ENCODE measurements around the gene SPINK1. TPM values are rescaled to one million over a fixed set of nuclear protein-coding genes. Genes with fewer than 3 reads are reported as not detected.
"Not testable (repeated sequence)": the region's sequence is repeated elsewhere in the genome, so short reads cannot be mapped to it uniquely, and the experiment has no call there.

The SPINK1 gene
- total RNA-seq, 1 donor from 2014 or later: 3.7 TPM

DNA sequence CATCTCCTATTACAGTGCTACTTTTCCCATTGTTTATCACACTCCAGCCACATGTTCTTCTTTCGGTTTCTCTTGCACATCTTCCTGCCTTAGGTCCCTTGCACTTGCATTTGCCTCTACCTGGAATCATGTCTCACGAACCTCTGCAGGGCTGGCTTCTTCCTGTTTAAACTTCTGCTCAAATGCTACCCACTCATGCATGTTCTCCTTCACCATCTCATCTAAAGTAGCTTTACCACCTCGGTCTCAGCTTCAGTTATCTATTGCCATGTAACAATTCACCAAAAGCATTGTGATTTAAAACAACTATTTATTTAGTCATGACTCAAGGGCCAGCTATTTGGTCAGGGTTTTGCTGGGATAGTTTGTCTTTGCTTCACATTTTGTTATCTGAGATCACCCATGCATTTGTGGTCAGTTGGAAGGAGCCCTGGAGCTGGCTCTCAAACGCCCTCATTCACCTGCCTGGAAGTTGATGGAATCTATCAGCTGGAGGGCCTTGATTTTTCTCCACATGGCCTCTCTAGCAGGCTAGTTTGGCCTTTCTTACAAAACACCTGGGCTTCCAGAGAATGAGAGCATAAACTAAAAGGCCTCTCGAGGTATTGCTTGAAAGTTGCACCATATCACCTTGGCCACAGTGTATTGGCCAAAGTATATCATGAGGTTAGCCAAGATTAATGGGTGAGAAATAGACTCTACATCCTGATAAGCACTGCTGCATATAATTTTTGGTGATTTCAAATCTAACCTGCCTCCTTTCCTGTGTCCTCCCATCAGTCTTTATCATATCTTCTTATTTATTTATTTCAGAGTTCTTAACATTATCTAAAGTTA, 21.4 kb downstream of the SPINK1 start:
- no peak for DNase-seq (ENCODE audit: low spot score)

DNA sequence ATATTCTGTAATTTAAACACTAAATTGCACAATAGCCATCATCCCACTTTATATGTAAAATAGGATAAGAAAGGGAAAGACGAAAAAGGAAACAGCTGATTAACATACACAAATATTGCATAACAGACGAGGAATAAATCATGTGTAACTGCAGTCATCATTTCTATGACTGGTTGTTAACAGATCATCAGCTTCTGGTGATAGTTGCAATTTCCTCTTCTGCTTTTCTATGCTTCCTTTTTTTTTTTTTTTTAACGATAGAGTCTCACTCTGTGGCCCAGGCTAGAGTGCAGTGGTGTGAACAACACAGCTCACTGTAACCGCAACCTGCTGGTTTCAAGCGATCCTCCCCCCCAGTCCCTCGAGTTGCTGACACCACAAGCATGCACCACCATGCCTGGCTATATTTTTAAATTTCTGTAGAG, 26.4 kb downstream of the SPINK1 start:
- DNase-seq (ENCODE audit: low spot score): no peak

DNA sequence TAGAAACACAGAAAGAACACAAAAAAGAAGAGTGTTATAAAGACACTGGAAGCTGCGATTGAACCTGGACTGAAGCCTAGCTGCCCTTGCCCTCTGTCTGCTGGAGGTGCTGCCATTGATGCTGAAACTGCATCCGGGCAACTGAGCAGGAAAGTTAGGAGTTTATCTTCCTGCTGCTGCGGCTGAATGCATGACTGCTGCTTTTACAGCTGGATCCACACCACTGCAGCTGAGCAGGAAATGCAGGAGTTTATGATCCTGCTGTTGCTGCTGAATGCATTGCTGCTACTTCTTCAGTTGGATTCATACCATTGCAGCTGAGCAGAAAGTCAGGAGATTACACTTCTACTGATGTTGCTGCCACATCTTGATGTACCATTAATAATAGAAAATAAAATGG, 27.1 kb downstream of the SPINK1 start:
- no peak for DNase-seq (ENCODE audit: low spot score)

DNA sequence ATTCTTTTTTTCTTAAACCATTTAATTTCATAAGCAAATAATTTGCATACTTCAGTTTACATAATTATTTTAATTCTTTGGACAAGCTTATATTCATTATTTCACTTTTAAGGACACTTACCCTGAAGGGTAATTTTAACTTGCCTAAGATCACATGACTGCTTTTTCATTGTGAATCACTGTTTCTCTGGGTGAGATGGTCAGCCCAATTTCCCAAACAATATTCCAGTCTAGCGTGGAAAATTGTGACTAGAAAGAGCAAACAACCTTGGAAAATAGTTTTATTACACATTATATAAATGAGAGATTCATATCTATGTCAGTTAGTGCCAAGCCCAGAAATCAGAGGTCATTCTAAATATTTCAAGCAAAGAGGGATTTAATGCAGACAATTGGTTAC, 27.5 kb downstream of the SPINK1 start:
- DNase-seq (ENCODE audit: low spot score): no peak

DNA sequence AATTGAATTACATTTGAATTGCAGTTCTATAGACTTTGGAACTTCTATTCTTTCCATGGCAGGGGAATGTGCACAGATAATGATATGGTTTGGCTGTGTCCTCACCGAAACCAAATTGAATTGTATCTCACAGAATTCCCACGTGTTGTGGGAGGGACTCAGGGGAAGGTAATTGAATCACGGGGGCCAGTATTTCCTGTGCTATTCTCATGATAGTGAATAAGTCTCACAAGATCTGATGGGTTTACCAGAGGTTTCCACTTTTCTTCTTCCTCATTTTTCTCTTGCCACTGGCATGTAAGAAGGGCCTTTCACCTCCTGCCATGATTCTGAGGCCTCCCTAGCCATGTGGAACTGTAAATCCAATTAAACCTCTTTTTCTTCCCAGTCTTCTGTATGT, 28.3 kb downstream of the SPINK1 start:
- not testable (repeated sequence) for DNase-seq (ENCODE audit: low spot score)

DNA sequence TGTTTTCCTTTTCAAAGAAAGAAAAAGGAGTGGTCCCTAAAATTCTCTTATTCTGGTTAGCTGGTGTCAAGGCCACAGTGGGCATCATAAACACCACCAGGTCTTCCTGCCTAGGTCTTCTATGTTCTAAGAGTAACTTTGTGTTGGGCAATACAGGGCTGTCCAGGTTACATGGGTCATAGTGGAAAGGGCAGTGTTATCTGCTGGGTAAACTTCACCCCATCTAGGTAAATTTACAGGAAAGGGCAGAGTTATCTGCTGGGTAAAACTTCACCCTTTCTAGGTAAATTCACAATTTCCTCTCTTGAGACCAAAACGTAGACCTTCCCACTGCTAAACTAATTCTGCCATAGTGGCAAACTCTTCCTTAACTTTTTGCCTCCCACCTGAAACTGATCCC, 30.0 kb downstream of the SPINK1 start:
- DNase-seq (ENCODE audit: low spot score): no peak

DNA sequence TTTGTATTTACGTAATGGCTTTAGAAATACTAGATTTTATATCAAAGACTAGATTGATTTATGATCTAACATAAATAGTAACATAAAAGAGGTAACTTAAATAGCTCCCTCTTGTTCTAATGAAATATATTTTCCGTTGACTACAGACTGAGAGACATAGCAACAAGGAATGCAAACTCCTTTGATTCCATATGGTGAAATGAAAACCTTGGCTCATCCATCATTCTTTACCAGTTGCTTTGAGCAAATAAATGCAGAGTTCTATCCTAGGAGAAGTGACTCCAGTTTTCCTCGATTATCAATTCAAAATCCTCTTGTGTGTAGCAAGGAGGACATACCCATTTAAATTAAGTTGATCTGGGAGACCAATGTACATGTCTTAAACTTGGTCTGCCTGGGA, 31.0 kb downstream of the SPINK1 start:
- DNase-seq (ENCODE audit: low spot score): no peak

DNA sequence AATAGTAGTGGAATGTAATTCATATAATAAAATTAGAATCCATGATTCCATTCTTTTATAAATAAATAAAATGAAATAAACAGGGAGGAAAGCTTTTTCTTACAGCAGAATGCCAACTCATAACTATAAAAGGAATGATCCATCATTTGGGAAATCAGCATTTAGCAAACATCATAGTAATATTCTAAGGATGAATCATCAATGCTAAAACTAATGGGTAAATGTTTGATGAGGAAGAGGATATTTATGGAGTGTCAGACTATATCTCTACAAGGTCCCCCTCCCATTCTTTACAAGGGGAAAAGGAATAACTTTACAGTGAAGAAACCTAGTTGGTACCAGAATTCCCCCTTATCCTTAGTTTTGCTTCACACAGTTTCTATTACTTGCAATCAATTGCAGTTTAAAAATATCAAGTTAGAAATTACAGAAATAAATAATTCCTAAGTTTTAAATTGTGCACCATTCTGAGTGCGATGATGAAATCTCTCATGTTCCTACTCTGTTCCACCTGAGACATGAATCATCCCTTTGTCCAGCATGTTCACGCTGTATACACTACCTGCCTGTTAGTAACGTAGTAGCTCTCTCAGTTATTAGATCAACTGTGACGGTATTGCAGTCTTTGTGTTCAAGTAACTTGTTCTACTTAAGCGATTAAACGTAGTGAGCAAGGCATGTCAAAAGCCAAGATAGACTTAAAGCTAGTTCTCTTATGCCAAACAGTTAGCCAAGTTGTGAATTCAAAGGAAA, 34.7 kb downstream of the SPINK1 start:
- no peak for DNase-seq (ENCODE audit: low spot score)

DNA sequence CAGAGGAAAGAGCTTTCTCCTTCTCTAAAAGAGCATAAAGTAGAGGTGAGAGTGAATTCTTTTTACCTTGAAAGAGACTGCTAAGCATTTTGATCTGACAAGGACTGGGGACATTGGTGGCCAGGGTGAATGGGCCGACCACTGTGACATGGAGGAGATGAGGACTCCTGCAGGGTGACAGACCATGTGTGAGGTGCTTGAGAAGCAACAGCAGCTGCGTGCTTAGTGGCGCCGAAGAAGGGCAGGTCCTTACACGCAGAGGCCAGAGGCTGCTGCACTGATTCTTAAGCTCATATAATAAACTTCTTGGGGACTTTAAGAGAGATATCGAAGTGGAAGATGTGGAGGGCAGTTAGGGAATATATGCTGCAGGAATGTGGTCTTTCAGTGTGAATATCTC, 40.3 kb downstream of the SPINK1 start:
- DNase-seq (ENCODE audit: low spot score): no peak

DNA sequence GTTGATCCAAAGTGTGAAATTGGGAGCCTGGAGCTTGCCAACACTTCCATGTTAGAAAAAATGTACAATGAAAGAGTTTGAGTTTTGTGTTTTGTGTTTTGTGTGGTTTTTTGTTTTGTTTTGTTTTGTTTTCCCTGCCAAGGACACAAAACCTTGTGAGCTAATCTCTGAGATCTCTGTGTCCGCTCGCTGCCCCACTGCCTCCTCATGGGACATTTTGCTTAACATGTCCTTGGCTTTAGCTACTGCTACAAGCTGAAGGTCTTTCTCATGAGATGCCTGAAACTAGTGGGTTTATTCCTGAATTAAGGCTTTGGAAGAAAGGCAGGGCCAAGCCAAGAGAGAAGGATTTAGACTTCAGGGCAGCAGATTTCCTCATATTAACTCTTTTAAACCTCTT, 41.7 kb downstream of the SPINK1 start:
- DNase-seq (ENCODE audit: low spot score): no peak

DNA sequence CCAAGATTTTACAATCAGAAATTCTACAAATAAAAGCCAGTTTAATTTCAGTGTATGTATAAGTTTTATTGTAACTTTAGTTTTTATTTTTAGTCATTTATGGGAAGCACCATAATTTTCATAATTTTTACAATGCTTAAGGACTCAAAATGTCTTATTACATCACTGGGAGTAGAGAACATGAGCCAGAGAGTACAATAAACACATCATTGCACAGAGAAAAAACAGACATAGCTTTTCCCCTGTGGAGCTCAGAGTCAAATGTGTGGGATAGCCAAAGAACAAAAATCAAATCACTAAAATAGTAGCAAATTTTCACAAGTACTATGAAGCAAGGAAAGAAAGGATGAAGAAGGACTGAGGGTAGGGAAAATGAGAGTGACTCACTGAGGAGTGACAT, 43.4 kb downstream of the SPINK1 start:
- no peak for DNase-seq (ENCODE audit: low spot score)

DNA sequence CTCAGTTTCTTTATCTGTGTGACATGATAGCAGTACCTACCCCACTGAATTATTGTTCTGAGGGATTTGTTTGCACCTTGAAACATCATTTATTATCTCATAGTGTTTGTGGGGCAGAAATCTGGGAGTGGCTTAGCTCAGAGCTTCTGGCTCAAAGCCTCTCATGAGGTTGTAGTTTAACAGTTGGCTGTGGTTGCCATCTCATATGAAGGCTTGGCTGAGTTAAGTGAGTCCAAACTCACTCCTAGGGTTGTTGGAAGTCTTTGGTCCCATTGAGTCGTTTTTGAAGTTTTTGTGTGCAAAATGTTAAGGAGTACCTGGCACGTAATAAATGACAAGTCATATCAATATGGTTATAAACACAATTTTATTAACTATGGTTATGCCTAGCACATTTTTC, 45.3 kb downstream of the SPINK1 start:
- no peak for DNase-seq (ENCODE audit: low spot score)

DNA sequence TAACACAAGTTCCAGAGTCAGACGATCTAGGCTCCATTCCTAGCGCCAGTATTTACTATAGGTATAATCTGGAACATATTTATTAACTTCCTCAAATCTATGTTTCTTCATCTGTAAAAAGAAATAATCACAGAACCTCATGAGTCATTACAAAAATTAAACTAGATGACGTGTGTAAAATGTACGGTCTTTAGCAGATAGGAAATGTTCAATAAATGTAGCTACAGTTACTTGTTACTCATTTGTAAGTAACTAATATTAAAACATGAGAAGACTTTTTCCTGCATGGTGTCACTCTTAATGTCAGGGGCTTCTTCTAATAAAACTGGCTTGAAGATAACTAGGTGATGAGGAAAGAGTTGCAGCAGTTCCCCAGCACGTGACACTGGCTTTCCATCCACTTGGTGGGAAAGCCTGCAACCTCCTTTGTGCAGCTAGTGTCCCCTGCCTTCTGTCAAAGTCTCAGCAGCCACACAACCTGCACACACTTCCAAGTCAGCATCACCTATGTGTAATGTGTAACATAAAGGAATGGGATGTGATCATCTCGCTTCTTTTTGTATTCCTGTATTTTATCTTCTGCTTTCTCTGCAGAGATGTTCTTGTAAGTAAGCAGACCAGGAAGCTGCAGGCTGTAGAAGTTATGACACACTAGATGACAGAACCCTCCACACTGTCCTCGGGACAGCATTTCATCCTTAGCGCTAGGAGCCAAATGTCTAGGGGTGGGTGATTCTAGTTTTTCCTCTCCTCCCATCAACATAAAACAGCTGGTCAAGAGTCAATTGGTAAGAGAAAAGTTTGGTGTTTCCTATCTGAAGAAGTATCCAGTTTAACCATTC, 47.1 kb downstream of the SPINK1 start:
- DNase-seq (ENCODE audit: low spot score): no peak

DNA sequence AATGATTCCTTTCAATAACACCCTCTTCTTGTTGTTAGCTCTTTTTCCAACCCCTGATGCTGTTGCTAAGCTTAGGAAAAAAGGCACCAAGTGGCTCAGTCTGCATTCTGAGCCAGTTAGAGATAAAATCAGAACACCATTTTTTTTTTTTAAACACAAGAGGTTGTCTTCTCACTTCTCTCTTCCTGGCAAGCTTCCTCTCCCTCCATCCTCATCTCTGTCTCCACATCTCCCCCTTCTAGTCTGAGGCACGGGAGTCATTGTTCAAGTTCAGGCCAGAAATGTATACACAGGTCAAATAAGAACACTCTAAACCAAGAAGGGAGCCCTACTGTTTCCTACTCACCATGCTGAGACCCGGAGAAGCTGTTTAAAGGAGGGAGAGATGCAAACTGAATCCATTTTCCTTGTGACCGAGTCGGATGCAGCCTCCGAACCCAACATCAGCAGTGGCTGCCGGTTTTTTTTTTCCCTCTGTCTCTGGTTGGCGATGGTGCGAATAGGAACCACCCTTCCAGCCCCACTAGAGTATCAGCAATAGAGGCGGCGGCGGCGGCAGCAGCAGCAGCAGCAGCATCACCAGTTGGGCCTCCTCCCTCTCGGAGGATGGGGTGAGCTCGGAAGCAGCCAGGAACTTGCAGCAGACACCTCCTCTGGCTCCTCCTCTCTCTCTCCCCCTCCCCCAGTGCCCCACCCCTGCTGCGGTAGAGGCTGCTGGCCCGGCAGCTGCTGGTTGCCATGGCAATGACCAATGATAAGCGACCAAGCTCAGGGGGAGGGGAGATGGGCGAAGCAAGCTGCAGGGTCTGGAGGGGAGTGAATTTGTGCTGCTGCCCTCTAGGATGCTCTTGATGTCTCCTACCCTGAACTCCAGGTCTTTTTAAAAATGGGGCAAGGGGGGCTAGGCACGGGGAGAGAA, 49.1 kb downstream of the SPINK1 start, which contains the start of gene JAKMIP2:
JAKMIP2 (minus strand) TSS at position 619 of the 919 bp plus-strand sequence. CDS start 110,922 bp downstream, outside the sequence.
- DNase-seq (ENCODE audit: low spot score): no peak

DNA sequence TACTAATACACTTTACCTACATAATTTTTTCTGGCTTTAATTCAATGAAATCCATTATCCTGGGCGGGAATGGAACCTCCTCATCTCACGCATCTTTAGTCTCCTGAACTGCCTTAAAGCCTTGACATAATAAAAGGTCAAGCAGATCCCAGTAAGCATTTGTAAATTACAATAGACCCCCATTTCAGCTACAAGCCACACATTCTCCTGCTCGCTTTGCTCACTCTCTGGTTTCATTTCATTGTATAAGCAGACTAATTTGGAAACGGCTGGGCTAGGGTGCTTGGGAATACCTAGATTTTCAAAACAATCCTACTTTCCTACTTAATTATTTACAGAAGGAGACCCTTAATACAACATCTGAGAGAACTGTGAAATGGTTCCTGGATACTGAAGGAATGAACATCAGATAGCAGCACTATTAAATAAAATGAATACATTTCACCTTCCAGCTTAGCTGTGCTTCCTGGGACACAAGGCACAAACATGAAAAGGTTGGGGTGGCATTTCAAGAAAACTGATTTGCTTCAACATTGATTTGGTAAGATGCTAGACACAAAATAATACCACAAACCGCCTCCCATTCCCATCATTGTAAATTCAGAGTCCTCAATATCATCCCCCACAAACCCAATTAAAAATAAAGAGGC, 50.4 kb downstream of the SPINK1 start:
- no peak for DNase-seq (ENCODE audit: low spot score)

DNA sequence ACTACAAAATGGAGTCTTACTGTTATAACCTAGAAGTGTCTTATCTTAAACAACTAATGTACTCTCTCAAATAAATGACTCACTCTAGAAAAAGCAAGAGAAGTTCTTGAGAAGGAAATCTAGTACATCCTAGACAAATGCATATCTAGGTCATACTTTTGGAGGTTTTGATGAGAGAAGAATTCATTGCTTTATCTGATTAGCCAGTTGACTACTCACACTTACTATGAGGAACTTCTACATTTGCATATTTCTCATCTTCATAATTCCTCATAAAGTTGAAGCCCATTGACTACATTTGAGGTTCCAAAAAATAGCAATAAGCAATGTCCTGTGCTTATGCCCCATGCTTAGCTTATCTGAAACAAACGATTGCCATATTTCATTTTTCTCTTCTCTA, 51.8 kb downstream of the SPINK1 start:
- no peak for DNase-seq (ENCODE audit: low spot score)

DNA sequence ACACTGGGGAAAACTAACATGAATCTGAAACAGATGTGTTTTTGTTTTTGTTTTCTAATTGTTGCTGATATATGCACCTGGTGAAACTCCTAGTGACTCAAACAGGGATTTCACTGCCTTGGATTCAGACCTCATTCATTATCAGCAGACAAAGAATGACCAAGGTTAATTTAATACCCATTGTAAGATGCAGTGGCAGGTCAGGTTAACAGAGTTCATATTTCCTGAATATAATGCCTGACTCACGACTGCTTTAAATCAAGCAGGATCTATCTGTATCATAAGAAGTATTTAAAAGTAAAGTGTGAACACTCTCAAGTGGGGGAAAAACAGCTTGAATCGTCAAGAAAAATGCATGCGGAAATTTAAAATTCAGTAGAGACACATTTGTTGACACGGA, 54.5 kb downstream of the SPINK1 start:
- DNase-seq (ENCODE audit: low spot score): no peak

Measured in mesenteric fat pad (tissue), 1 donor.